Fibroblast of gingiva (primary cell): Measurements from ENCODE around the gene CFAP97D2.
"Not testable (repeated sequence)": the region's sequence is repeated elsewhere in the genome, so short reads cannot be mapped to it uniquely, and the experiment has no call there.

Source experiments
- DNase-seq: peaks from one replicate; pipeline ENCODE4 v3.0.0-alpha.2; 2011; ENCODE audit warnings: low read depth

The CFAP97D2 gene

GRCh38 chr13:114143806-114144605, 35.1 kb upstream of the CFAP97D2 start:
- no peak for DNase-seq

GRCh38 chr13:114144606-114145244, 34.3 kb upstream of the CFAP97D2 start:
- DNase-seq = no peak

GRCh38 chr13:114145256-114145655, 33.8 kb upstream of the CFAP97D2 start:
- DNase-seq = no peak

GRCh38 chr13:114145722-114146121, 33.3 kb upstream of the CFAP97D2 start:
- DNase-seq = no peak

- DNase-seq = no peak
These were observed 32.9 kb upstream of the CFAP97D2 start for GRCh38 chr13:114146173-114146572.

GRCh38 chr13:114146629-114147028, 32.4 kb upstream of the CFAP97D2 start:
- no peak for DNase-seq

DNA sequence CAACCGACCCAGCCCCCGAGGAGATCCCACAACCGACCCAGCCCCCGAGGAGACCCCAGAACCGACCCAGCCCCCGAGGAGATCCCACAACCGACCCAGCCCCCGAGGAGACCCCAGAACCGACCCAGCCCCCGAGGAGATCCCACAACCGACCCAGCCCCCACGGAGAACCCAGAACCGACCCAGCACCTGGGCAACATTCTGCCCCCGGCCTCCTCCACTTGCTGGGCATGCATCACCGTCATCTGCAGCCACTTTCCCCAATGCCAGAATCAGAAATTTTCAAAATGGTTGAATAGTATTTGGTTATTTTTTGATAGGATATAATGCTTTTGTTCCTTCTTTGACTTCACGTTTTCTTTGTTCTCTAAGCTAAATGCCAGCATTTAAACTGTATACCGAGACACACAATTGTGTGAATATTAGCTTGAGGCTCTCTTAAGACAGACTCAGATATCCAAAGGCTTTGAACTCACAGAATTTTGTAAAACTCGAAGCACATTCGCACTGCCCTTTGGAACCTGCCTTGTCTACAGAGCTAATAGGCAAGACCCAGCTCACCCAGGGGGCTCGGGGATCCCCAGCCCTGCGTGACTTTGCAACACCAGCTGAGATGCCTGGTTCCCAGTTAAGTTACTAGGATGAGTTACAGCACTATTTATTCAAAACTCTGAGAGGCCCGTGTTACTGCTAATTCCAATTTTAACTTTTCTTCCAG, 31.1 kb upstream of the CFAP97D2 start:
- DNase-seq = no peak

DNA sequence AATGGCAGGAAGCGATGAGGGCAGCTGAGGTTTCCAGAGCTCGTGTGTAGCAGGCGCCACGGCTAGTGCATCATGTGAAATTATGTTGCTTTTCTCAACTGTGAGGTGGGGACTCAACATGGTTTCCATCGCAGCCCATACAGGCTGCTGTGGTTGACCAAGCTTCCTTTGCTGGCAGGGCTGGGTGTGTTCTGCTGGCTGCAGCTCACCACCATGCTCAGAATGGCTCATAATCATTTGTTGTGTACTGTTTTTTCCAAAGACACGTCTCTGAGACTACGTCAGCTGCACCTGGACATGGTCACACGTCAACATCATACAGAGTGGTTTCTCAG, 30.6 kb upstream of the CFAP97D2 start:
- no peak for DNase-seq

- DNase-seq = not testable (repeated sequence)
These were observed 30.2 kb upstream of the CFAP97D2 start for GRCh38 chr13:114148886-114149285.

- DNase-seq = no peak
These were observed 29.0 kb upstream of the CFAP97D2 start for GRCh38 chr13:114149774-114150740.

- no peak for DNase-seq
These were observed 28.0 kb upstream of the CFAP97D2 start for GRCh38 chr13:114151031-114151430.

DNA sequence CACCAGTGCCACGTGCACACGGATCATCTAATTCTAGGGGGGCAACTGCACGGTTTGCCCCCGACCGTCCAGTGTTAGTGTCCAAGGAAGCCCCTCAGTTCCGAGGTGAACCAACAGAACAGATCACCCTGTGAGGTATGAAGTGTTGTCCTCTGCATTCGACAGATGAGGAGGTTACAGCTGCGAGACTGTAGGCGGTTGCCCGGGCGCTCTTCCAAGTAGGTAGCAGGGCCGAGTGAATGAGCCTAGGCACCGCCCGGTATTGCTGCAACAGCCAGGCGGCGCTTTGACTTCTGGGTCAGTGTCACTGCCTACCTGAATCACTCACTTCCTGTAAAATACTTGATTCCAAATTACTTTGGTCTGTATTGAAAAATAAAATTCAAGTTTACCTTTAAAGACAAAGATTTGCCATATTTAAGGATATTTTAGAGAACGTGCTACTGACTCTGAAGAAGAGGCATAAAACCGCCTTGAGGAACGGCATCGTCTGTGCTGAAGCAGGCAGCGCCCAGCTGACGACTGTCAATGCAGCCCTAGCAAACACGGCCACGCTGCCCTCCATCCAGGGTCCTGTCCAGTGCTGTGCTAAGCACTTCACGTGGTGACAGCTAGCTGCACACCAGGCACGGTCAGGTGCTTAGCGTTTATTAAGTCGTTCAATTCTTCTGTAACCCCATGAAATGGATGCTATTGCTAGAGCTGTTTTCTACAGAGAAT, 27.3 kb upstream of the CFAP97D2 start:
- DNase-seq = no peak

- DNase-seq = no peak
These were observed 26.8 kb upstream of the CFAP97D2 start for GRCh38 chr13:114152285-114152645.

DNA sequence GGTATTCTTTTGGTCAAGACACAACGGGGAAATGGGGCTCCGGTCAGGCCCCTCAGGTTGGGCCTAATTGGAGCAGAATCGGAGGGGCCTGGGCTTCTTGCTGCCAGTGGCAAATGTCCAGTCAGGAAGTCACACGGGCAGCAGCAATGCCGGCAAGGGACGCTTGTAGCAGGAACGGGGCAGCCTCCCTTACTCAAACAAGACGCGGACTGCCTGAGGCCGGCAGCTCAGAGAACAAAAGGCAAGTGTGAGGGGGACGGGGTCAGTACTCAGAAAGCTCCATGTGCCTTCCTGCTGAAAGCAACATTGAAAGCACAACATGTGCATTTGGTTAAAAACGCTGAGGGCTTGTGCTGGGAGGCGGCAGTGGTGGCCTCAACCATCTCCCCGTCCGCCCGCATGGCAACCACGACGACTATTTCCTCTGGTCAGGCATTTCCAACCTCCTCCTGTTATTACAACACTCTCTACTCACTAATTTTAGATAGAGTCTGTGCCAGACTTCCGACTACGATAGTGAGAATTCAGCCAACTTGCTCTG, 26.2 kb upstream of the CFAP97D2 start:
- DNase-seq = peak; percentile 69

- DNase-seq = no peak
These were observed 25.5 kb upstream of the CFAP97D2 start for GRCh38 chr13:114153485-114154080.

GRCh38 chr13:114154476-114154875, 24.6 kb upstream of the CFAP97D2 start:
- no peak for DNase-seq

- no peak for DNase-seq
These were observed 23.7 kb upstream of the CFAP97D2 start for GRCh38 chr13:114155320-114155719.

- no peak for DNase-seq
These were observed 22.9 kb upstream of the CFAP97D2 start for GRCh38 chr13:114155926-114156883.

GRCh38 chr13:114157869-114158495, 21.1 kb upstream of the CFAP97D2 start:
- no peak for DNase-seq
